ENCODE measurements around the gene DSPP.

GRCh38 chr4:87650938-87651337 is 42.6 kb downstream of the DSPP start:
- TF ChIP-seq CTCF (IDR thresholded peaks at IDR 0.05; ENCODE audit: low read depth, low read length, poor library complexity, severe bottlenecking), result no peak
- TF ChIP-seq EZH2phosphoT487 (IDR thresholded peaks at IDR 0.05; ENCODE audit: borderline replicate concordance, low read length), result no peak

All from DOHH2 (cell line).